Esophagus squamous epithelium (tissue), 5 donors: ENCODE results near the gene AGBL1. TPM values are rescaled to one million over a fixed set of nuclear protein-coding genes. Genes with fewer than 3 reads are reported as not detected.

Experiments used
- DNase-seq: peaks from one replicate; lab custom pipeline; 2025; lab: John Stamatoyannopoulos, UW
- H3K27ac ChIP-seq, 4 donors: fragments of 200-600 bp; sonication (generic); one replicate each; pipeline ENCODE4 v1.5.1; 2016 to 2019; ENCODE audit warnings: mild to moderate bottlenecking in 1 of 4
- H3K27me3 ChIP-seq, 4 donors: fragments of 200-600 bp; sonication (generic); 1 replicate in 3 of 4; 2 replicates in 1 of 4; pipeline versions ENCODE4 v1.5.1 to v1.6.0; 2017 to 2021; ENCODE audit warnings: antibody characterized with exemption in 1 of 4
- H3K36me3 ChIP-seq, 3 donors: fragments of 200-600 bp; sonication (generic); one replicate each; pipeline ENCODE4 v1.5.1; 2016 to 2019
- H3K4me1 ChIP-seq, 3 donors: fragments of 200-600 bp; sonication (generic); one replicate each; pipeline ENCODE4 v1.5.1; 2017 to 2019
- H3K4me3 ChIP-seq, 4 donors: fragments of 200-600 bp; sonication (generic); 1 replicate in 3 of 4; 2 replicates in 1 of 4; pipeline ENCODE4 v1.5.1; 2016 to 2019; ENCODE audit warnings: mild to moderate bottlenecking in 2 of 4, moderate library complexity in 1 of 4
- H3K9me3 ChIP-seq, 3 donors: fragments of 200-600 bp; sonication (generic); one replicate each; pipeline ENCODE4 v1.5.1; 2016 to 2019
- CTCF ChIP-seq, 6 experiments: fragments of 450-650 bp in 4 of 6; fragments of 200-600 bp in 2 of 6; sonication (generic) in 2 of 6; IDR thresholded peaks; one replicate each; pipeline ENCODE4 v1.5.1; 2016 to 2019; ENCODE audit warnings: antibody characterized with exemption in 6 of 6, mild to moderate bottlenecking in 4 of 6, moderate library complexity in 4 of 6
- POLR2A ChIP-seq, 4 donors: fragments of 450-650 bp; IDR thresholded peaks; one replicate each; pipeline ENCODE4 v1.6.1; 2017; ENCODE audit warnings: antibody characterized with exemption in 4 of 4, mild to moderate bottlenecking in 4 of 4, moderate library complexity in 3 of 4
- WGBS, 2 donors: methylation state at CpG; one replicate each; pipeline ENCODE4 v1.1.5; 2018; 5-methylcytosine and 5-hydroxymethylcytosine counted together
- intact Hi-C: fragments of 100-400 bp; cut with DNase I; formaldehyde crosslinking; loops from one replicate; pipeline ENCODE4 v1.15.0; 2022
- total RNA-seq, 4 donors: library from RNA; depleted of rRNA; stranded (reverse); fragments of >200 nt; gene quantifications; one replicate each; pipeline ENCODE4 v1.1.0, GENCODE V29; 2016
- donor health status: DM: yes; HTN: yes; CAD: no.

The AGBL1 gene
- total RNA-seq, 4 donors from 2014 or later: 0.11 to 0.21 (median 0.19) TPM; not detected in 1

GRCh38 chr15:86425746-86426145, 346.1 kb downstream of the AGBL1 start:
- TF ChIP-seq POLR2A (IDR thresholded peaks at IDR 0.05) (no peak), CTCF (IDR thresholded peaks at IDR 0.05) (no peak)
- intact Hi-C loops: no loop called here
- no peaks in the 10 kb centered on the region for H3K4me1 ChIP-seq
- H3K4me3 ChIP-seq: no peak overlapping the region
- no peak overlapping the region for H3K27ac ChIP-seq
- DNase-seq: no peak
- no peaks in the 10 kb centered on the region for H3K36me3 ChIP-seq
- no peaks in the 10 kb centered on the region for H3K27me3 ChIP-seq
- 80 to 95% methylated on average over 3 of the region's 3 CpGs for WGBS, 2 donors
- no peaks in the 10 kb centered on the region for H3K9me3 ChIP-seq

- no peak for TF ChIP-seq POLR2A (IDR thresholded peaks at IDR 0.05)
- no peak for TF ChIP-seq CTCF (IDR thresholded peaks at IDR 0.05)
- intact Hi-C loops: no loop called here
- no peaks in the 10 kb centered on the region for H3K4me1 ChIP-seq
- no peak overlapping the region for H3K27ac ChIP-seq
- WGBS, 2 donors: 33 to 53% methylated on average over 1 to 2 of the region's 2 CpGs
- no peaks in the 10 kb centered on the region for H3K36me3 ChIP-seq
- no peak overlapping the region for H3K4me3 ChIP-seq
- H3K9me3 ChIP-seq: no peaks in the 10 kb centered on the region
- no peaks in the 10 kb centered on the region for H3K27me3 ChIP-seq
- no peak for DNase-seq
These were observed 353.2 kb downstream of the AGBL1 start for GRCh38 chr15:86432861-86433260.

GRCh38 chr15:86433983-86434382, 354.3 kb downstream of the AGBL1 start:
- no peaks in the 10 kb centered on the region for H3K27me3 ChIP-seq
- H3K27ac ChIP-seq: no peak overlapping the region
- TF ChIP-seq POLR2A (IDR thresholded peaks at IDR 0.05) (no peak), CTCF (IDR thresholded peaks at IDR 0.05) (no peak)
- no peak overlapping the region for H3K4me3 ChIP-seq
- H3K4me1 ChIP-seq: no peaks in the 10 kb centered on the region
- DNase-seq: no peak
- no peaks in the 10 kb centered on the region for H3K9me3 ChIP-seq
- H3K36me3 ChIP-seq: no peaks in the 10 kb centered on the region
- intact Hi-C loops: no loop called here
- WGBS, 2 donors: 45 to 64% methylated on average over 4 of the region's 4 CpGs

GRCh38 chr15:86439614-86440013, 359.9 kb downstream of the AGBL1 start:
- Histone ChIP-seq H3K4me3 (no peak overlapping the region), H3K9me3 (no peaks in the 10 kb centered on the region), H3K4me1 (no peaks in the 10 kb centered on the region), H3K36me3 (no peaks in the 10 kb centered on the region), H3K27me3 (no peaks in the 10 kb centered on the region), H3K27ac (no peak overlapping the region)
- TF ChIP-seq CTCF (IDR thresholded peaks at IDR 0.05) (no peak), POLR2A (IDR thresholded peaks at IDR 0.05) (no peak)
- no peak for DNase-seq
- WGBS, 2 donors: 27 to 41% methylated on average over 4 of the region's 4 CpGs
- intact Hi-C loops: no loop called here

GRCh38 chr15:86444527-86444926, 364.9 kb downstream of the AGBL1 start:
- Histone ChIP-seq H3K27ac (no peak overlapping the region), H3K4me3 (no peak overlapping the region), H3K4me1 (no peaks in the 10 kb centered on the region), H3K36me3 (no peaks in the 10 kb centered on the region), H3K27me3 (peaks cover 0 to 5% (median 0%) of the 10 kb centered on the region in 4 donors), H3K9me3 (no peaks in the 10 kb centered on the region)
- WGBS, 2 donors: 20 to 46% methylated on average over 2 of the region's 2 CpGs
- no peak for DNase-seq
- intact Hi-C loops: no loop called here
- TF ChIP-seq POLR2A (IDR thresholded peaks at IDR 0.05): no peak
- no peak for TF ChIP-seq CTCF (IDR thresholded peaks at IDR 0.05)
